Measurements from ENCODE around the gene DSCAML1. TPM values are rescaled to one million over a fixed set of nuclear protein-coding genes. Genes with fewer than 3 reads are reported as not detected.

Gene DSCAML1
- total RNA-seq, 1 experiment from 2014 or later: 0.03 TPM

DNA sequence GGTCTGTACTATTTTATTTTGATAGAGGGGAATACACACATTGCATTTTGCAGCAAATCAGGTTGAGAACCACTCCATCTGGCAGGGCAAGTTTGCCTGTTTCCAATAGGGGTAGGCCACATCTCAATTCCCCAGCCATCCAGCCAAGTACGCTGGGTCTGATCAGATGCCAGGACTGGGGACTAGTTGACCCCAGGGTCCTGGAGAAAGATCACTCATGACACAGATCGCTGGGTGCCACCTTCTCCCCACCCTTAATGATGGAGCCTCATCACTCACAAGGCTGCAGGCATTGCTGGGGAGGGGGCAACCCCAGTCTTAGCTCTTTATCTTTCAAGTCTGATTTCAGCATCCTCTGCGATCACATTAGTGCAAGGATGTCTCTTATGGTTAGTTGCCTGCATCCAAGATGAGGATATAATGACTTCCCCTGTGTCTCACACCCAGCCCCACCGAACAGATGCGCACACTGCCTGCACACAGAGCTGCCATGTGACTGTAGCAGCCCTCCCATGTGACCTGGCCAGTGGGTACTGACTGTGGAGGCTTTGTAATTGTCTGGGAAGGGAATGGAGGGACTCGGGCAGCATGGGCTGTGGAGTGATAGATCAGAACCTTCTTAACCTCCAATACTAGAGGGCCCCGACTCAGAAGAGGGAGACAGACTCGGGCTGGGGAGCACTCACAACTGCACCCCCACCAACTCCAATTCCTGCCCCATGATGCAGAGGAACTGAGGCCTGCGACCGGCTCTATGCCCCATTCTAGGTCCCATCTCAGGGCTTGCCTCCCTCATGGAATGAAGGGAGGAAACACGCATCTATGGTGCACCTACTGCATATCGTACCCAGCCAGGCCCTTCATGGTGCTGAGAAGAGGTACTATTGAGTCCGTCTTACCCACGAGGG is 155.8 kb downstream of the DSCAML1 start:
- H3K9me3 ChIP-seq (replicated peaks): no peaks in the 10 kb centered on the region
- H3K4me3 ChIP-seq: no peak overlapping the region
- DNase-seq (ENCODE audit: low read depth in 1 of 2, low spot score in 2 of 2): no peak
- no peaks in the 10 kb centered on the region for H3K36me3 ChIP-seq
- H3K27ac ChIP-seq: no peak overlapping the region
- H3K4me1 ChIP-seq (replicated peaks): no peaks in the 10 kb centered on the region
- no peaks in the 10 kb centered on the region for H3K27me3 ChIP-seq (replicated peaks)

DNA sequence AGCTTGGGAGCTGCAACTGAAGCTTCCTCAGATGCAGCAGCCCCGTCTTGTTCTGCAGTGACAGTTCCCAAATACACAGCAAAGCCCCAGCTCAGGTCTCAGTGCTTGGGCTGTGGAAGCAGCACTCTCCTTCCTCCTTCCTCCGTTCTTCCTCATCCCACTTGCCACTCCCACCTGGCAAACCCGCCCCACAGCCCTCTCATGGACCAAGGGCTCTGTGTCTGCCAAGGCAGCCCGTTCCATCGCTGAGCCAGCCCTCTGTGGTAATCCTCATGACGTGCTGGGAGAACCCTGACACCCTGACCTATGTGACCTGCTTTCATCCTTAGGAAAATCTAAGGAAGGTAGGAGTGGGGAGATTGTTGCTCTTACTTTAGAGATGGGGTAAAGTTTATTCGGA is 157.0 kb downstream of the DSCAML1 start:
- DNase-seq (ENCODE audit: low read depth in 1 of 2, low spot score in 2 of 2): no peak
- no peaks in the 10 kb centered on the region for H3K27me3 ChIP-seq (replicated peaks)

GRCh38 chr11:117639601-117640000 is 157.4 kb downstream of the DSCAML1 start:
- no peak for DNase-seq (ENCODE audit: low read depth in 1 of 2, low spot score in 2 of 2)
- no peaks in the 10 kb centered on the region for H3K27me3 ChIP-seq (replicated peaks)
- no peak overlapping the region for H3K4me3 ChIP-seq
- H3K9me3 ChIP-seq (replicated peaks): no peaks in the 10 kb centered on the region
- H3K4me1 ChIP-seq (replicated peaks): no peaks in the 10 kb centered on the region
- no peak overlapping the region for H3K27ac ChIP-seq
- H3K36me3 ChIP-seq: no peaks in the 10 kb centered on the region

More for the DNA sequence above, 157.0 kb downstream of the DSCAML1 start:
- H3K27ac ChIP-seq: no peak overlapping the region
- H3K9me3 ChIP-seq (replicated peaks): no peaks in the 10 kb centered on the region
- H3K4me3 ChIP-seq: no peak overlapping the region
- no peaks in the 10 kb centered on the region for H3K4me1 ChIP-seq (replicated peaks)
- H3K36me3 ChIP-seq: no peaks in the 10 kb centered on the region

DNA sequence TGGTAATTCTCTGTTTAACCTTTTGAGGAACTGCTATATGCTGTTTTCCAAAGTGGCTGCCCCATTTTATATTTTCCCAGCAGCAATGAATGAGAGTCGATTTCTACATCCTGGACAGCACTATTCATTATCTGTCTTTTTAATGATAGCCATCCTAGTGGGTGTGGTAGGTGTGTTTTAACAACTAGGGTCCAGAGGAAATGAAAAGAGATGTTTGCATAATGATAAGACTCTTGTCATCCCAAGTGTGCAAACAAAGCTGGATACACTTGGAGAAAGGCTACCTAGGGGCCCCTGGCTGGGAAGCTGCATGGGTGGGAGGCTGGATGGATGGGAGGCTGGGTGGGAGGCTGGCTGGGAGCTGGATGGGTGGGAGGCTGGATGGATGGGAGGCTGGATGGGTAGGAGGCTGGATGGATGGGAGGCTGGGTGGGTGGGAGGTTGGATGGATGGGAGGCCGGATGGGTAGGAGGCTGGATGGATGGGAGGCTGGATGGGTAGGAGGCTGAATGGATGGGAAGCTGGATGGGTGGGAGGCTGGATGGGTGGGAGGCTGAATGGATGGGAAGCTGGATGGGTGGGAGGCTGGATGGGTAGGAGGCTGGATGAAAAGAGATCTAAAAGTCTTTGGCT is 158.0 kb downstream of the DSCAML1 start:
- H3K27me3 ChIP-seq (replicated peaks): no peaks in the 10 kb centered on the region
- H3K4me3 ChIP-seq: no peak overlapping the region
- H3K36me3 ChIP-seq: no peaks in the 10 kb centered on the region
- H3K9me3 ChIP-seq (replicated peaks): no peaks in the 10 kb centered on the region
- DNase-seq (ENCODE audit: low read depth in 1 of 2, low spot score in 2 of 2): no peak
- no peak overlapping the region for H3K27ac ChIP-seq
- H3K4me1 ChIP-seq (replicated peaks): no peaks in the 10 kb centered on the region

DNA sequence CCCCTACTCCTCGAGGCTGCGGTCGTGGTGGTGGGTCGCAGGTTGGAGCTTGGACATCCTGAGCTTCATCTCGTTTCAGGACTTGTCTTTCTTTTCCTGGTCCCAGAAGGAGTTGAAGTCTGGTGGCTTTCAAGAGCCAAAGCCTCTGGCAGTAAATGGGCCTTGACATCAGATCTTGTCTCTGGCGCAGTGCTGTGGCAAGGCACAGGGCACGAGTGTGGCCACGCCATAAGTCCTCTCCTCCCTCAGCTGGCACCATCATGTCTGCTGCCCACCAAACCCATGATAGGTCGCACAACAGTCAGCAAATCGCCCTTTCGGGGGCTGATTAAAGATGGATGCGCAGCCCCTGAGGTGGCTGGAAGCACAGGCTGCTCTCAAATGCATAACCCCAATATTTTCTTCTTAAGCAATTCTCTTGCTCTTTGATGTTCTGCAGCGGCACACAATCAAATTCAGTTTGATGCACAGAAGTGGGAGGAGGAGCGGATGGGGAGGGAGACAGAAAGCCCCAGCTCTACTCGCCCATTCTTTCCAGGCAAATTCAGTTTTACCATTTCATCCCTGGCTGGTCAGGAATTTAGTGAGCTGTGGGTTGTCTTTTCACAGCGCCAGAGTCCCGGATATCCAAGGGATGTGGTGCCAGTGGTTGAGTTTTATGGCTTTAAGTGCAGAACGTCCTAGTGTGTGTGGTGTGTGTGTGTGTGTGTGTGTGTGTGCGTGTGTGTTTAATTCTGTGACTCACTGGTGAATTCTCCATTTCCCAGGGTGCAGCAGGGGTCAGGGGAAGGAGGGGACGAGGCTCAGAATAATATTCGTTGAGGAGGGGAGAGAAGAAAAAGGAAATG is 162.0 kb downstream of the DSCAML1 start:
- Histone ChIP-seq H3K27me3 (replicated peaks) (no peaks in the 10 kb centered on the region), H3K36me3 (no peaks in the 10 kb centered on the region), H3K4me3 (no peak overlapping the region), H3K4me1 (replicated peaks) (no peaks in the 10 kb centered on the region), H3K27ac (no peak overlapping the region), H3K9me3 (replicated peaks) (no peaks in the 10 kb centered on the region)
- no peak for DNase-seq (ENCODE audit: low read depth in 1 of 2, low spot score in 2 of 2)

GRCh38 chr11:117633976-117634755 is 162.8 kb downstream of the DSCAML1 start:
- no peak for DNase-seq (ENCODE audit: low read depth in 1 of 2, low spot score in 2 of 2)
- Histone ChIP-seq H3K4me1 (replicated peaks) (no peaks in the 10 kb centered on the region), H3K27me3 (replicated peaks) (no peaks in the 10 kb centered on the region)

GRCh38 chr11:117633186-117633754 is 163.7 kb downstream of the DSCAML1 start:
- H3K4me1 ChIP-seq (replicated peaks): no peaks in the 10 kb centered on the region
- no peaks in the 10 kb centered on the region for H3K36me3 ChIP-seq
- no peak for DNase-seq (ENCODE audit: low read depth in 1 of 2, low spot score in 2 of 2)
- H3K9me3 ChIP-seq (replicated peaks): no peaks in the 10 kb centered on the region
- H3K27me3 ChIP-seq (replicated peaks): no peaks in the 10 kb centered on the region
- H3K27ac ChIP-seq: no peak overlapping the region
- H3K4me3 ChIP-seq: no peak overlapping the region

More at GRCh38 chr11:117633976-117634755, 162.8 kb downstream of the DSCAML1 start:
- no peaks in the 10 kb centered on the region for H3K36me3 ChIP-seq
- no peak overlapping the region for H3K4me3 ChIP-seq
- H3K27ac ChIP-seq: no peak overlapping the region
- H3K9me3 ChIP-seq (replicated peaks): no peaks in the 10 kb centered on the region

DNA sequence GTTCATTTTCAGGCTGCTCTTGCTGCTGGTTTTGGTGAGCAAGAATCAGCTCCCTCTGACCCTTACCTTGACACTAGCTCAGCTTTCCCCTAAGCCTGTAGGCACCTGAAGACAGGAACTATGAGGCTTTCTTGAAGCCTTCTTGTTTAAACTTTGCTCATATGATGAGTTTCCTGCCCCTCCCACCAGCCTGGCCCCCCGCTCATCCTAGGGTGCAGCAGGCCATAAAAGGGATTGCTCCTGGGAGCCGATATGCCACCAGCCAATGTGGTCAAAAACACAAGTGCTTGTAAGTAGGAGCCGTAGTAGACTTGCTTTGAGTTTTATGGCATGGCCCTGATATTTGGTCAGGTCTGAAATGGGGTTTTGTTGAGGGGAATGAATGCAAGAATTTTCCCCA is 164.7 kb downstream of the DSCAML1 start:
- no peak for DNase-seq (ENCODE audit: low read depth in 1 of 2, low spot score in 2 of 2)
- no peaks in the 10 kb centered on the region for H3K36me3 ChIP-seq
- H3K27me3 ChIP-seq (replicated peaks): no peaks in the 10 kb centered on the region
- H3K27ac ChIP-seq: no peak overlapping the region
- H3K9me3 ChIP-seq (replicated peaks): no peaks in the 10 kb centered on the region
- no peak overlapping the region for H3K4me3 ChIP-seq
- H3K4me1 ChIP-seq (replicated peaks): no peaks in the 10 kb centered on the region

DNA sequence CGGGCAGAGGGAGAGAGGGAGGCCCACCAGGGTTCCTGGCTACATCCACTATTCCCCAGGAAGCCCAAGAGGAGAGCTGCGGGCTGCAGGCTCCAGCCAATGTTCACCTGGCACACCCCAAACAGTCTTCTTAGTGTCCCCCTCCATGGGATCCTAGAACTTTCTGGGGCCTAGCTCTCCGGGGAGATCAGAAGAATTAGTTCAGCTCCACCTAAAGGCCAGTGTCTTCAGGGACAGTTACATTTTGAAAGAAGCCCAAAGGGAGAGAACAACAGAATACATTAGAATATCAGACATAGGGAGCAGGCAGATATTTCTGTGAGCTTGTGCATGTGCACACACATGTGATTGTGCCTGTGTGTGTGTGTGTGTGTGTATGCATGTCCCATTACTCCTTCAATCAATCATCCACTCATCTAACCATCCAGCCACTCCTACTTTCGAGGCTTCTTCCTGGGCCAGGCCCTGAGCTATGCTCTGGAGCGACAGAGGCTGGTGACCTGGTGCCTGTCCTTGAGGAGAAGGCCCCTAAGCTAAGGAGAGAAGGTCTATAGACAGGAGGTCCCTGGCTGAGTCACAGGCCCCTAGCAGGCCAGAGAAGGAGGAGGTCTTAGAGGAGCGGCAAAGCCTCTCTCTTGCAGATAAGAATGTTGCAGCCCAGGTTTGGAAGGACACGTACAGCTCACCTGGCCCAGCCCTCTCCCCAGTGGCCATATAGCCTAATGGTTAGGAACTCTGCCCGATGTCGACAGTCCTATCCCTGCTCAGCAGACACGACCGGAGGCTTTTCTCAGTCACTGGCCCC is 165.5 kb downstream of the DSCAML1 start:
- Histone ChIP-seq H3K4me1 (replicated peaks) (no peaks in the 10 kb centered on the region), H3K27me3 (replicated peaks) (no peaks in the 10 kb centered on the region), H3K27ac (no peak overlapping the region), H3K9me3 (replicated peaks) (no peaks in the 10 kb centered on the region), H3K4me3 (no peak overlapping the region), H3K36me3 (no peaks in the 10 kb centered on the region)
- no peak for DNase-seq (ENCODE audit: low read depth in 1 of 2, low spot score in 2 of 2)

- DNase-seq (ENCODE audit: low read depth in 1 of 2, low spot score in 2 of 2): no peak
- H3K27me3 ChIP-seq (replicated peaks): no peaks in the 10 kb centered on the region
- no peak overlapping the region for H3K4me3 ChIP-seq
- no peaks in the 10 kb centered on the region for H3K36me3 ChIP-seq
- no peaks in the 10 kb centered on the region for H3K4me1 ChIP-seq (replicated peaks)
- no peak overlapping the region for H3K27ac ChIP-seq
- H3K9me3 ChIP-seq (replicated peaks): no peaks in the 10 kb centered on the region
These were observed 167.0 kb downstream of the DSCAML1 start for GRCh38 chr11:117629891-117630538.

DNA sequence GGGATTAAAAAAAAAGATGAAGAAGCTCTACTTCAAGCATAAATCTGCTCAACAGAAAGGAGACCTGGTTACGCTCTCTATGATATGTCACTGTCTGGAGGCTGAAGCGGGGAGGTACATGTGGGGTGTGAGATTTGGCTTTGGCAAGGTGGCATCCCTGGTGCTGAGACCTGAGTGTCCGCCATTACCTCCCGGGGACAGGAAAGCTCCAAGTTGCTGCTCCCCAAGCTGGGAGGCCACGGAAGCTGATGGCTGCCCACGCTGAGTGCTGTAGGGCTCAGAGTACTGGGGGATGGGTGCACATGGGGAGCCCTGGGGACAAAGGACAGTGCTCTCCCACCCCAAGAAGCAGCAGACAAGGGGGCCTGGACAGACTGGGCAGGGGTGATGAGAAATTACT is 167.9 kb downstream of the DSCAML1 start:
- no peaks in the 10 kb centered on the region for H3K36me3 ChIP-seq
- no peaks in the 10 kb centered on the region for H3K9me3 ChIP-seq (replicated peaks)
- no peaks in the 10 kb centered on the region for H3K27me3 ChIP-seq (replicated peaks)
- no peak for DNase-seq (ENCODE audit: low read depth in 1 of 2, low spot score in 2 of 2)
- no peak overlapping the region for H3K27ac ChIP-seq
- no peak overlapping the region for H3K4me3 ChIP-seq
- no peaks in the 10 kb centered on the region for H3K4me1 ChIP-seq (replicated peaks)

GRCh38 chr11:117627259-117627658 is 169.8 kb downstream of the DSCAML1 start:
- H3K36me3 ChIP-seq: no peaks in the 10 kb centered on the region
- H3K27ac ChIP-seq: no peak overlapping the region
- no peaks in the 10 kb centered on the region for H3K27me3 ChIP-seq (replicated peaks)
- H3K9me3 ChIP-seq (replicated peaks): no peaks in the 10 kb centered on the region
- no peak overlapping the region for H3K4me3 ChIP-seq
- no peaks in the 10 kb centered on the region for H3K4me1 ChIP-seq (replicated peaks)
- no peak for DNase-seq (ENCODE audit: low read depth in 1 of 2, low spot score in 2 of 2)
